Erythroblast (primary cell): ENCODE results near the gene TK1.

ENCODE experiments used
- GATA1 ChIP-seq: IDR thresholded peaks from 2 replicates; pipeline ENCODE4 v1.6.1; 2011; ENCODE audit warnings: low read depth, mild to moderate bottlenecking, control low read depth, low read length, moderate library complexity
- POLR2A ChIP-seq: IDR thresholded peaks from 2 replicates; pipeline ENCODE4 v1.6.1; 2011; ENCODE audit warnings: mild to moderate bottlenecking, low read length

DNA sequence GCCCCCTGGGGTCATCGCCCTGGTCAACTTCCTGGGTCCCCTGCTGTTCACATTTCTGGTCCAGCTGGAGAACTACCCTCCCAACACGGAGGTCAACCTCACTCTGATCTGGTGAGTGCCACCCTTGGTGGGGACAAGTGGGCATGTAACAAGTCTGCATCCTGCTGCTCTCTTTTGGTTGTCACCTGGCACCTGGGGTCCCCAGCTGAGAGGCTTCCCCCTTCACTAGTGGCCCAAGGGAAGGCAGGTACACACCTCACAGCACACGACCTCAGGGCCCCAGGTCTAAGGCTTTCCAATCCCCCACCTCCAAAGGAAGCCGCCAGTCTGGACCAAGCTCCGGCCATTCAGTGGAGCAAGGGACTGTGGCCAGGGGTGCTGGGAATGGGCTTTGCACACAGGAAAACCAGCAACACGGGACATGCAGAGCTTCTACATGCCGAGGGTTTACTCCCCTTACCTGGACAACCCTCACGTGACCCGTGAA, 51.9 kb downstream of the TK1 start:
- TF ChIP-seq POLR2A (no peak), GATA1 (no peak)
